Upper lobe of left lung (tissue), 4 donors: ENCODE data around the gene PNPLA7.
"Not testable (repeated sequence)": the region's sequence is repeated elsewhere in the genome, so short reads cannot be mapped to it uniquely, and the experiment has no call there.

Experiments
- EP300 ChIP-seq, 4 donors: sonication (generic); formaldehyde crosslinking; IDR thresholded peaks; one replicate each; pipeline ENCODE4 v1.5.1; 2017; ENCODE audit warnings: antibody characterized with exemption in 4 of 4, control low read depth in 2 of 4
- POLR2A ChIP-seq, 4 donors: fragments of 450-650 bp; IDR thresholded peaks; one replicate each; pipeline ENCODE4 v1.5.1; 2016 to 2017; ENCODE audit warnings: antibody characterized with exemption in 4 of 4, mild to moderate bottlenecking in 2 of 4
- TF ChIP-seq, protein P1 (sequence below), 6 experiments: fragments of 450-650 bp in 4 of 6; fragments of 200-600 bp in 2 of 6; sonication (generic) in 2 of 6; IDR thresholded peaks; one replicate each; pipeline ENCODE4 v1.5.1; 2016 to 2019; ENCODE audit warnings: antibody characterized with exemption in 6 of 6

DNA sequence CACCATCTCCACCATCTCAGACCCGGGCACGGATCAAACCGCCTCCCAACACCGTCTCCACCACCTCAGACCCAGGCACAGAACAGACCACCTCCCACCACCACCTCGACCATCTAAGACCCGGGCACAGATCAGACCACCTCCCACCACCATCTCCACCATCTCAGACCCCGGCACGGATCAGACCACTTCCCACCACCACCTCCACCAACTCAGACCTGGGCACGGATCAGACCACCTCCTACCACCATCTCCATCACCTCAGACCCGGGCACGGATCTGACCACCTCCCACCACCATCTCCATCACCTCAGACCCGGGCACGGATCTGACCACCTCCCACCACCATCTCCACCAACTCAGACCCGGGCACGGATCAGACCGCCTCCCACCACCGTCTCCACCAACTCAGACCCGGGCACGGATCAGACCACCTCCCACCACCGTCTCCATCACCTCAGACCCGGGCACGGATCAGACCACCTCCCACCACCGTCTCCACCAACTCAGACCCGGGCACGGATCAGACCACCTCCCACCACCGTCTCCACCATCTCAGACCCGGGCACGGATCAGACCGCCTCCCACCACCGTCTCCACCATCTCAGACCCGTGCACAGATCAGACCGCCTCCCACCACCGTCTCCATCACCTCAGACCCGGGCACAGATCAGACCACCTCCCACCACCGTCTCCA, 83.7 kb downstream of the PNPLA7 start:
- TF ChIP-seq, protein P1, sequence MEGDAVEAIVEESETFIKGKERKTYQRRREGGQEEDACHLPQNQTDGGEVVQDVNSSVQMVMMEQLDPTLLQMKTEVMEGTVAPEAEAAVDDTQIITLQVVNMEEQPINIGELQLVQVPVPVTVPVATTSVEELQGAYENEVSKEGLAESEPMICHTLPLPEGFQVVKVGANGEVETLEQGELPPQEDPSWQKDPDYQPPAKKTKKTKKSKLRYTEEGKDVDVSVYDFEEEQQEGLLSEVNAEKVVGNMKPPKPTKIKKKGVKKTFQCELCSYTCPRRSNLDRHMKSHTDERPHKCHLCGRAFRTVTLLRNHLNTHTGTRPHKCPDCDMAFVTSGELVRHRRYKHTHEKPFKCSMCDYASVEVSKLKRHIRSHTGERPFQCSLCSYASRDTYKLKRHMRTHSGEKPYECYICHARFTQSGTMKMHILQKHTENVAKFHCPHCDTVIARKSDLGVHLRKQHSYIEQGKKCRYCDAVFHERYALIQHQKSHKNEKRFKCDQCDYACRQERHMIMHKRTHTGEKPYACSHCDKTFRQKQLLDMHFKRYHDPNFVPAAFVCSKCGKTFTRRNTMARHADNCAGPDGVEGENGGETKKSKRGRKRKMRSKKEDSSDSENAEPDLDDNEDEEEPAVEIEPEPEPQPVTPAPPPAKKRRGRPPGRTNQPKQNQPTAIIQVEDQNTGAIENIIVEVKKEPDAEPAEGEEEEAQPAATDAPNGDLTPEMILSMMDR (IDR thresholded peaks at IDR 0.05): not testable (repeated sequence)
- TF ChIP-seq EP300, POLR2A (IDR thresholded peaks at IDR 0.05): not testable (repeated sequence)
